Uterus (tissue), 4 donors: Measurements from ENCODE around the gene CITED4. TPM values are rescaled to one million over a fixed set of nuclear protein-coding genes. Genes with fewer than 3 reads are reported as not detected.

ENCODE experiments used
- DNase-seq, 2 donors: peaks; one replicate each; pipeline ENCODE4 v3.0.0-alpha.2; 2019 to 2020
- H3K27ac ChIP-seq, 2 donors: fragments of 200-600 bp; sonication (generic); 1 replicate in 1 of 2; 2 replicates in 1 of 2; pipeline ENCODE4 v1.5.1; 2016 to 2018
- H3K27me3 ChIP-seq, 2 donors: fragments of 200-600 bp; sonication (generic); one replicate each; pipeline ENCODE4 v1.5.1; 2018 to 2019; ENCODE audit warnings: control low read depth in 1 of 2
- H3K36me3 ChIP-seq, 2 donors: fragments of 200-600 bp; sonication (generic); one replicate each; pipeline ENCODE4 v1.5.1; 2019; ENCODE audit warnings: control low read depth in 1 of 2
- H3K4me1 ChIP-seq, 2 donors: fragments of 200-600 bp; sonication (generic); one replicate each; pipeline ENCODE4 v1.5.1; 2018 to 2019; ENCODE audit warnings: control low read depth in 1 of 2
- H3K4me3 ChIP-seq, 2 donors: fragments of 200-600 bp; sonication (generic); 1 replicate in 1 of 2; 2 replicates in 1 of 2; pipeline ENCODE4 v1.5.1; 2018 to 2019; ENCODE audit warnings: mild to moderate bottlenecking in 1 of 2
- H3K9me3 ChIP-seq, 2 donors: fragments of 200-600 bp; sonication (generic); one replicate each; pipeline ENCODE4 v1.5.1; 2019; ENCODE audit warnings: control low read depth in 1 of 2
- CTCF ChIP-seq, 4 experiments: fragments of 200-600 bp in 2 of 4; fragments of 450-650 bp in 2 of 4; sonication (generic) in 2 of 4; IDR thresholded peaks; one replicate each; pipeline ENCODE4 v1.5.1; 2016 to 2019; ENCODE audit warnings: antibody characterized with exemption in 4 of 4, mild to moderate bottlenecking in 2 of 4, moderate library complexity in 1 of 4
- POLR2A ChIP-seq, 2 donors: fragments of 450-650 bp; IDR thresholded peaks; one replicate each; pipeline ENCODE4 v1.6.1; 2016; ENCODE audit warnings: antibody characterized with exemption in 2 of 2, mild to moderate bottlenecking in 1 of 2, moderate library complexity in 1 of 2
- intact Hi-C: fragments of 100-400 bp; cut with DNase I; formaldehyde crosslinking; loops from one replicate; pipeline ENCODE4 v1.15.1; 2023; ENCODE audit warnings: low total_unique reads
- total RNA-seq, 4 donors: library from RNA; depleted of rRNA in 3 of 4; stranded (reverse); fragments of >200 nt in 3 of 4; gene quantifications; one replicate each; pipeline versions ENCODE4 v1.1.0 to v1.2.4, GENCODE V29; 2014 to 2023
- donor health status: DM: yes; HTN: yes; CAD: no.

CITED4 gene
- total RNA-seq, 4 donors from 2014 or later = 4.1 to 99.9 (median 19.9) TPM

DNA sequence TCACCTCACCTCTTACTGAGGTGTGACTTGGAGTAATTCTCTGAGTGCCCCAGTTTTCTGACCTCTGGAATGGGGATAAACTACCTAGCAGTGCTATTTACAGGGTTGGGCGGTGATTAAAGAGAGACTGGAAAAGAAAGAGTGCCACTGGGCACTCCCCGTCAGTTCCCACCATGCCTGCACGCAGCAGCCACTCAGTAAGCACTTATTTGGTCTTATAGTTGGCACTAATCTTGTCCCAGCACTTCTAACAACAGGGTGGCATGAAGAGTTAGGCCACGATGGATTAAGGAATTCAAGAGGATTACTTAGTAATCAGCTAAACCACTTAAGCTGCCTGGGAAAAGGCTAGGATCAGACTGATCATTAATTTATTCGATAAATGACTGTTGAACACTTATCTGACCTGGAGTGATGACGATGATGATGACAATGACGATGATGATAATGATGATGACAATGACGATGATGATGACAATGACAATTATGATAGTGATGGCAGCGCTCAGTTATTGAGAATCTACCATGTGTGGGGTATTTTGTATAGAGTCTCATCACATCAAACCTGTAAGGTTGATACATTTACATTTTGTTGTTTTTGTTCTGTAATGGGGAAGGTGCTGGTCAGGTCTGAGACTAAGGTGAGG, 5.4 kb downstream of the CITED4 start:
- DNase-seq = no peak
- no peaks in the 10 kb centered on the region for H3K36me3 ChIP-seq
- no peaks in the 10 kb centered on the region for H3K27me3 ChIP-seq
- H3K4me1 ChIP-seq = peaks cover 0 to 7% of the 10 kb centered on the region in 2 donors
- H3K27ac ChIP-seq = no peak overlapping the region
- intact Hi-C loops = no loop called here
- no peak overlapping the region for H3K4me3 ChIP-seq
- TF ChIP-seq CTCF (IDR thresholded peaks at IDR 0.05) = no peak
- TF ChIP-seq POLR2A (IDR thresholded peaks at IDR 0.05) = no peak
- no peaks in the 10 kb centered on the region for H3K9me3 ChIP-seq

GRCh38 chr1:40856116-40856515, 6.0 kb downstream of the CITED4 start:
- H3K27me3 ChIP-seq = no peaks in the 10 kb centered on the region
- DNase-seq = no peak
- intact Hi-C loops = no loop called here
- peaks cover 0 to 7% of the 10 kb centered on the region in 2 donors for H3K4me1 ChIP-seq
- TF ChIP-seq POLR2A (IDR thresholded peaks at IDR 0.05) (no peak), CTCF (IDR thresholded peaks at IDR 0.05) (no peak)
- H3K4me3 ChIP-seq = no peak overlapping the region
- H3K36me3 ChIP-seq = no peaks in the 10 kb centered on the region
- no peaks in the 10 kb centered on the region for H3K9me3 ChIP-seq
- no peak overlapping the region for H3K27ac ChIP-seq

GRCh38 chr1:40855513-40855912, 6.7 kb downstream of the CITED4 start:
- H3K4me3 ChIP-seq = no peak overlapping the region
- DNase-seq = no peak
- H3K27me3 ChIP-seq = no peaks in the 10 kb centered on the region
- H3K9me3 ChIP-seq = no peaks in the 10 kb centered on the region
- peaks cover 0 to 2% of the 10 kb centered on the region in 2 donors for H3K4me1 ChIP-seq
- no peaks in the 10 kb centered on the region for H3K36me3 ChIP-seq
- intact Hi-C loops = no loop called here
- TF ChIP-seq POLR2A (IDR thresholded peaks at IDR 0.05) (no peak), CTCF (IDR thresholded peaks at IDR 0.05) (no peak)
- no peak overlapping the region for H3K27ac ChIP-seq

GRCh38 chr1:40853885-40854170, 8.3 kb downstream of the CITED4 start:
- Histone ChIP-seq H3K36me3 (no peaks in the 10 kb centered on the region), H3K27me3 (no peaks in the 10 kb centered on the region), H3K9me3 (no peaks in the 10 kb centered on the region), H3K27ac (peak overlapping the region; percentile 58 to 76), H3K4me3 (no peak overlapping the region), H3K4me1 (no peaks in the 10 kb centered on the region)
- TF ChIP-seq CTCF (IDR thresholded peaks at IDR 0.05) (no peak), POLR2A (IDR thresholded peaks at IDR 0.05) (no peak)
- intact Hi-C loops = no loop called here
- DNase-seq = no peak

- Histone ChIP-seq H3K4me3 (no peak overlapping the region), H3K27me3 (no peaks in the 10 kb centered on the region), H3K4me1 (no peaks in the 10 kb centered on the region), H3K36me3 (no peaks in the 10 kb centered on the region), H3K9me3 (no peaks in the 10 kb centered on the region), H3K27ac (peak overlapping the region; percentile 58 to 76)
- no peak for DNase-seq
- intact Hi-C loops = no loop called here
- TF ChIP-seq POLR2A (IDR thresholded peaks at IDR 0.05) (no peak), CTCF (IDR thresholded peaks at IDR 0.05) (no peak)
Measured at GRCh38 chr1:40853113-40853884, 8.9 kb downstream of the CITED4 start.
